Choroid plexus epithelial cell (primary cell): ENCODE results near the gene ANKRD33.

Experiments used
- DNase-seq: peaks from one replicate; pipeline ENCODE4 v3.0.0-alpha.2; 2010; ENCODE audit warnings: low read depth
- H3K4me3 ChIP-seq: 2 replicates; pipeline ENCODE4 v1.5.1; 2011; ENCODE audit warnings: low read depth, mild to moderate bottlenecking, control low read depth, low read length, moderate library complexity
- CTCF ChIP-seq: conservative IDR thresholded peaks from 2 replicates; pipeline ENCODE4 v1.5.1; 2011; ENCODE audit warnings: low read depth, mild to moderate bottlenecking, control low read depth, inconsistent platforms, low read length, moderate library complexity

The ANKRD33 gene

GRCh38 chr12:51904951-51905470, 17.1 kb downstream of the ANKRD33 start:
- no peak for TF ChIP-seq CTCF
- DNase-seq: no peak
- H3K4me3 ChIP-seq: no peak overlapping the region

GRCh38 chr12:51905471-51906429, 17.8 kb downstream of the ANKRD33 start:
- TF ChIP-seq CTCF: no peak
- H3K4me3 ChIP-seq: no peak overlapping the region
- peak; percentile 30 for DNase-seq

GRCh38 chr12:51906430-51907082, 18.7 kb downstream of the ANKRD33 start:
- H3K4me3 ChIP-seq: peak overlapping the region; percentile 61
- TF ChIP-seq CTCF: no peak
- no peak for DNase-seq

GRCh38 chr12:51907083-51907855, 19.4 kb downstream of the ANKRD33 start, which contains the start of gene ACVRL1:
ACVRL1 (plus strand) TSS chr12:51907504; CDS start chr12:51912475, 4,971 bp downstream.
- H3K4me3 ChIP-seq: peak within 1 kb of the TSS; percentile 61
- no peak for DNase-seq
- no peak for TF ChIP-seq CTCF

- DNase-seq: no peak
- no peak for TF ChIP-seq CTCF
- H3K4me3 ChIP-seq: peak overlapping the region; percentile 61
Observed at GRCh38 chr12:51907856-51908425, 20.0 kb downstream of the ANKRD33 start.

GRCh38 chr12:51908876-51909592, 21.1 kb downstream of the ANKRD33 start:
- H3K4me3 ChIP-seq: no peak overlapping the region
- no peak for TF ChIP-seq CTCF
- no peak for DNase-seq
